Body of pancreas (tissue), 4 donors: ENCODE data around the gene CTNNAL1.

Experiments used
- CTCF ChIP-seq, 7 experiments: fragments of 450-650 bp in 4 of 7; fragments of 200-600 bp in 3 of 7; sonication (generic) in 3 of 7; IDR thresholded peaks; one replicate each; pipeline ENCODE4 v1.5.1; 2016 to 2019; ENCODE audit warnings: antibody characterized with exemption in 7 of 7
- POLR2A ChIP-seq, 3 donors: fragments of 450-650 bp; IDR thresholded peaks; one replicate each; pipeline ENCODE4 v1.6.1; 2016; ENCODE audit warnings: antibody characterized with exemption in 3 of 3, mild to moderate bottlenecking in 2 of 3

- TF ChIP-seq CTCF (IDR thresholded peaks at IDR 0.05) (no peak), POLR2A (IDR thresholded peaks at IDR 0.05) (no peak)
These were observed 15.2 kb upstream of the CTNNAL1 start for GRCh38 chr9:109028457-109028856.
